HCT116 (cell line): ENCODE results near the gene BBS7. TPM values are rescaled to one million over a fixed set of nuclear protein-coding genes. Genes with fewer than 3 reads are reported as not detected.

Experiments
- ATAC-seq: fragments of 200-7000 bp; cut with Tn5 transposase; 2 replicates; pipeline ENCODE4 v1.9.1; 2020; ENCODE audit warnings: mild to moderate bottlenecking, moderate library complexity
- BruUV-seq: library from RNA; stranded (reverse); fragments of 400-500 nt; replicated peaks from 2 replicates; lab custom pipeline; 2021; lab: Mats Ljungman, UMichigan
- CTCF ChIA-PET: fragments of 300-600 bp; sonication (Branson Sonifier 250); formaldehyde crosslinking; loops from one replicate; lab custom pipeline; 2021; ENCODE audit warnings: antibody characterized with exemption; lab: Charles Lee
- POLR2A ChIA-PET: fragments of 300-600, 350-600 bp; sonication (Branson Sonifier 250); formaldehyde crosslinking; loops from one replicate; lab custom pipeline; 2021; ENCODE audit warnings: antibody characterized with exemption; lab: Charles Lee
- RAD21 ChIA-PET, 2 experiments: fragments of 300-600 bp; sonication (Branson Sonifier 250); formaldehyde crosslinking; loops; one replicate each; lab custom pipeline; 2023; ENCODE audit warnings: low total read pairs in 2 of 2; ENCODE audit not compliant: uncharacterized antibody in 2 of 2, unreplicated experiment in 2 of 2, low non-redundant PET in 1 of 2; lab: Charles Lee
- DNase-seq: peaks from one replicate; pipeline ENCODE4 v3.0.0-alpha.2; 2010; ENCODE audit warnings: low read depth, low spot score
- H2AFZ ChIP-seq: fragments of 200-600 bp; shearing (Covaris generic), sonication (generic); 2 replicates; pipeline ENCODE4 v1.6.1; 2017; ENCODE audit warnings: low read depth, mixed run types, mixed read lengths, antibody characterized with exemption, low read length; ENCODE audit not compliant: poor library complexity, severe bottlenecking
- H3K27ac ChIP-seq: 2 replicates; pipeline ENCODE4 v1.5.1; 2012; ENCODE audit warnings: low read depth, low read length
- H3K27me3 ChIP-seq: fragments of 200-600 bp; sonication (generic); 2 replicates; pipeline ENCODE4 v1.6.1; 2016; ENCODE audit warnings: mixed run types, low read length, mixed read lengths; ENCODE audit not compliant: insufficient read depth
- H3K36me3 ChIP-seq, 2 experiments: fragments of 200-500 bp in 1 of 2; fragments of 200-600 bp in 1 of 2; sonication (Bioruptor generic) in 1 of 2; sonication (generic) in 1 of 2; 2 replicates each; pipeline versions ENCODE4 v1.5.1 to v1.6.1; 2014 to 2016; ENCODE audit warnings: low read length in 2 of 2, inconsistent platforms in 1 of 2, mixed read lengths in 1 of 2, mixed run types in 1 of 2; ENCODE audit not compliant: insufficient read depth in 2 of 2, control insufficient read depth in 1 of 2
- H3K4me1 ChIP-seq, 2 experiments: fragments of 200-600 bp in 1 of 2; sonication (generic) in 1 of 2; 2 replicates each; pipeline versions ENCODE4 v1.5.1 to v1.6.1; 2012 to 2017; ENCODE audit warnings: low read length in 2 of 2, inconsistent platforms in 1 of 2, mild to moderate bottlenecking in 1 of 2, mixed read lengths in 1 of 2, mixed run types in 1 of 2, moderate library complexity in 1 of 2; ENCODE audit not compliant: insufficient read depth in 2 of 2, control insufficient read depth in 1 of 2
- H3K4me2 ChIP-seq: fragments of 200-600 bp; sonication (generic); 2 replicates; pipeline ENCODE4 v1.6.1; 2017; ENCODE audit warnings: mixed run types, low read length, mixed read lengths
- H3K4me3 ChIP-seq, 2 experiments: fragments of 200-600 bp in 1 of 2; sonication (generic) in 1 of 2; replicated peaks in 1 of 2; 2 replicates each; pipeline ENCODE4 v1.5.1; 2011 to 2016; ENCODE audit warnings: low read length in 2 of 2, control low read depth in 1 of 2, low read depth in 1 of 2, mild to moderate bottlenecking in 1 of 2, mixed read lengths in 1 of 2, mixed run types in 1 of 2
- H3K79me2 ChIP-seq: fragments of 200-600 bp; sonication (generic); 2 replicates; pipeline ENCODE4 v1.6.1; 2017; ENCODE audit warnings: mild to moderate bottlenecking, mixed run types, low read length, moderate library complexity, mixed read lengths; ENCODE audit not compliant: insufficient read depth
- H3K9ac ChIP-seq: fragments of 200-600 bp; sonication (generic); 2 replicates; pipeline ENCODE4 v1.6.1; 2016; ENCODE audit warnings: low read length, mixed read lengths
- H3K9me2 ChIP-seq: fragments of 200-600 bp; sonication (generic), shearing (Covaris generic); 2 replicates; pipeline ENCODE4 v1.6.1; 2017; ENCODE audit warnings: mixed run types, mild to moderate bottlenecking, moderate library complexity; ENCODE audit not compliant: insufficient read depth
- H3K9me3 ChIP-seq, 2 experiments: fragments of 200-500 bp in 1 of 2; fragments of 200-600 bp in 1 of 2; sonication (Bioruptor generic) in 1 of 2; sonication (generic) in 1 of 2; 2 replicates each; pipeline ENCODE4 v1.6.1; 2014 to 2017; ENCODE audit warnings: low read length in 2 of 2, mixed read lengths in 2 of 2, inconsistent platforms in 1 of 2, low read depth in 1 of 2, mild to moderate bottlenecking in 1 of 2, mixed run types in 1 of 2, moderate library complexity in 1 of 2; ENCODE audit not compliant: control insufficient read depth in 1 of 2, insufficient read depth in 1 of 2
- H4K20me1 ChIP-seq: fragments of 200-600 bp; sonication (generic), shearing (Covaris generic); 2 replicates; pipeline ENCODE4 v1.6.1; 2017; ENCODE audit warnings: mixed run types, mild to moderate bottlenecking, moderate library complexity; ENCODE audit not compliant: insufficient read depth
- CBX3 ChIP-seq: IDR thresholded peaks from 2 replicates; pipeline ENCODE4 v1.6.1; 2012; ENCODE audit warnings: low read depth
- CEBPB ChIP-seq: IDR thresholded peaks from 2 replicates; pipeline ENCODE4 v1.6.1; 2012; ENCODE audit warnings: low read depth
- JUND ChIP-seq: IDR thresholded peaks from 2 replicates; pipeline ENCODE4 v1.6.1; 2012
- POLR2A ChIP-seq: IDR thresholded peaks from 2 replicates; pipeline ENCODE4 v1.7.0; 2011; ENCODE audit warnings: borderline replicate concordance; ENCODE audit not compliant: insufficient read depth, insufficient read length; ENCODE audit errors: extremely low read depth
- POLR2AphosphoS5 ChIP-seq: IDR thresholded peaks from 2 replicates; pipeline ENCODE4 v1.6.1; 2011; ENCODE audit warnings: mild to moderate bottlenecking, low read depth, low read length, moderate library complexity
- RAD21 ChIP-seq: IDR thresholded peaks from 2 replicates; pipeline ENCODE4 v1.6.1; 2012; ENCODE audit warnings: low read depth, mild to moderate bottlenecking
- intact Hi-C: fragments of 100-400 bp; cut with micrococcal nuclease; formaldehyde crosslinking; loops from 2 replicates; pipeline ENCODE4 v1.10.0; 2022
- total RNA-seq: library from RNA; stranded (reverse); gene quantifications from one replicate; pipeline ENCODE4 v1.2.1, GENCODE V29; 2021; ENCODE audit not compliant: unreplicated experiment

Gene BBS7
- total RNA-seq, 1 experiment from 2014 or later = 22.9 TPM

- Histone ChIP-seq H3K4me3 (no peak overlapping the region), H3K27ac (no peak overlapping the region), H3K9me2 (no peaks in the 10 kb centered on the region), H3K27me3 (no peaks in the 10 kb centered on the region), H3K4me2 (no peak overlapping the region), H3K9ac (no peak overlapping the region), H3K79me2 (no peaks in the 10 kb centered on the region), H2AFZ (no peak overlapping the region), H4K20me1 (no peaks in the 10 kb centered on the region), H3K4me1 (no peaks in the 10 kb centered on the region), H3K36me3 (no peaks in the 10 kb centered on the region), H3K9me3 (no peaks in the 10 kb centered on the region)
- TF ChIP-seq CEBPB = no peak
- TF ChIP-seq CBX3 = no peak
- TF ChIP-seq POLR2AphosphoS5 = no peak
- CTCF ChIA-PET = no interaction called here
- intact Hi-C loops = no loop called here
- POLR2A ChIA-PET = no interaction called here
- DNase-seq (no peak), ATAC-seq (no peak)
- RAD21 ChIA-PET = no interaction called here
- BruUV-seq = no TSS peak
These were observed 91.2 kb downstream of the BBS7 start for GRCh38 chr4:121778991-121779628.

GRCh38 chr4:121777625-121778024 is 92.6 kb downstream of the BBS7 start:
- no peaks in the 10 kb centered on the region for H3K4me1 ChIP-seq
- intact Hi-C loops = no loop called here
- BruUV-seq = no TSS peak
- ChIA-PET CTCF (no interaction called here), RAD21 (no interaction called here), POLR2A (no interaction called here)
- TF ChIP-seq RAD21 = no peak
- no peak for TF ChIP-seq POLR2A
- no peak for TF ChIP-seq JUND
- no peaks in the 10 kb centered on the region for H3K36me3 ChIP-seq
- ATAC-seq = no peak
- H3K9ac ChIP-seq = no peak overlapping the region
- H3K4me3 ChIP-seq = no peak overlapping the region
- no peak overlapping the region for H3K4me2 ChIP-seq
- H2AFZ ChIP-seq = no peak overlapping the region
- DNase-seq = no peak
- no peaks in the 10 kb centered on the region for H3K9me3 ChIP-seq
- H3K9me2 ChIP-seq = no peaks in the 10 kb centered on the region
- H4K20me1 ChIP-seq = no peaks in the 10 kb centered on the region
- H3K27me3 ChIP-seq = no peaks in the 10 kb centered on the region
- H3K79me2 ChIP-seq = no peaks in the 10 kb centered on the region
- no peak overlapping the region for H3K27ac ChIP-seq
